OCI-LY1 (cell line): ENCODE measurements around the gene BEND7.

Experiments used
- H2AFZ ChIP-seq: fragments of 200-600 bp; sonication (generic), shearing (Covaris generic); 2 replicates; pipeline ENCODE4 v1.6.0; 2014; ENCODE audit warnings: antibody characterized with exemption, mild to moderate bottlenecking, low read length
- H3F3A ChIP-seq: fragments of 200-600 bp; sonication (generic), shearing (Covaris generic); 2 replicates; pipeline ENCODE4 v1.6.0; 2014; ENCODE audit warnings: mild to moderate bottlenecking, antibody characterized with exemption, low read length, moderate library complexity; ENCODE audit not compliant: insufficient read depth
- H3K27ac ChIP-seq: fragments of 200-600 bp; sonication (generic); 2 replicates; pipeline ENCODE4 v1.5.1; 2014; ENCODE audit warnings: low read length, mixed run types, mild to moderate bottlenecking, low read depth; ENCODE audit not compliant: poor library complexity, severe bottlenecking
- H3K27me3 ChIP-seq: fragments of 200-600 bp; sonication (generic); 2 replicates; pipeline ENCODE4 v1.6.0; 2014; ENCODE audit warnings: antibody characterized with exemption, mild to moderate bottlenecking, low read length, moderate library complexity; ENCODE audit not compliant: insufficient read depth
- H3K36me3 ChIP-seq: fragments of 200-600 bp; sonication (generic); 2 replicates; pipeline ENCODE4 v1.6.1; 2014; ENCODE audit warnings: mild to moderate bottlenecking, antibody characterized with exemption, low read length, moderate library complexity, mixed read lengths; ENCODE audit not compliant: insufficient read depth
- H3K4me1 ChIP-seq: fragments of 200-600 bp; sonication (generic); 2 replicates; pipeline ENCODE4 v1.5.1; 2014; ENCODE audit warnings: mild to moderate bottlenecking, low read length, moderate library complexity; ENCODE audit not compliant: insufficient read depth, severe bottlenecking
- H3K4me2 ChIP-seq: fragments of 200-600 bp; sonication (generic), shearing (Covaris generic); 2 replicates; pipeline ENCODE4 v1.6.1; 2014; ENCODE audit warnings: low read length
- H3K4me3 ChIP-seq: fragments of 200-600 bp; sonication (generic); 2 replicates; pipeline ENCODE4 v1.5.1; 2014; ENCODE audit warnings: low read length, low read depth, mild to moderate bottlenecking, mixed read lengths; ENCODE audit not compliant: poor library complexity, severe bottlenecking
- H3K79me2 ChIP-seq: fragments of 200-600 bp; shearing (Covaris generic); 2 replicates; pipeline ENCODE4 v1.6.1; 2016; ENCODE audit warnings: mixed run types, low read length, mixed read lengths; ENCODE audit not compliant: insufficient read depth
- H3K9ac ChIP-seq: fragments of 200-600 bp; sonication (generic), shearing (Covaris generic); 2 replicates; pipeline ENCODE4 v1.6.1; 2014; ENCODE audit warnings: mild to moderate bottlenecking, low read length, mixed read lengths
- H3K9me2 ChIP-seq: fragments of 200-600 bp; sonication (generic), shearing (Covaris generic); 2 replicates; pipeline ENCODE4 v1.6.1; 2014; ENCODE audit warnings: low read depth, mild to moderate bottlenecking, low read length, mixed read lengths
- H3K9me3 ChIP-seq: fragments of 200-600 bp; shearing (Covaris generic); 2 replicates; pipeline ENCODE4 v1.6.1; 2014; ENCODE audit warnings: low read length, mixed read lengths
- H4K20me1 ChIP-seq: fragments of 200-600 bp; sonication (generic), shearing (Covaris generic); 2 replicates; pipeline ENCODE4 v1.6.0; 2016; ENCODE audit warnings: mild to moderate bottlenecking, low read length; ENCODE audit not compliant: insufficient read depth
- CTCF ChIP-seq: fragments of 200-600 bp; sonication (generic), shearing (Covaris generic); IDR thresholded peaks from 2 replicates; pipeline ENCODE4 v1.5.1; 2017; ENCODE audit warnings: mild to moderate bottlenecking, antibody characterized with exemption, low read length, moderate library complexity, mixed read lengths
- EZH2 ChIP-seq: fragments of 200-600 bp; sonication (generic), shearing (Covaris generic); IDR thresholded peaks from 2 replicates; pipeline ENCODE4 v1.8.0; 2017; ENCODE audit warnings: borderline replicate concordance, mixed run types, mild to moderate bottlenecking, antibody characterized with exemption, low read length, moderate library complexity, mixed read lengths

The BEND7 gene

GRCh38 chr10:13462551-13462950, 66.3 kb downstream of the BEND7 start:
- H3F3A ChIP-seq, result no peaks in the 10 kb centered on the region
- no peaks in the 10 kb centered on the region for H3K79me2 ChIP-seq
- no peak overlapping the region for H3K4me3 ChIP-seq
- no peak overlapping the region for H3K27ac ChIP-seq
- no peaks in the 10 kb centered on the region for H3K9me2 ChIP-seq
- H3K4me1 ChIP-seq, result no peaks in the 10 kb centered on the region
- no peak overlapping the region for H3K9ac ChIP-seq
- H2AFZ ChIP-seq, result no peak overlapping the region
- no peaks in the 10 kb centered on the region for H4K20me1 ChIP-seq
- no peaks in the 10 kb centered on the region for H3K36me3 ChIP-seq
- H3K27me3 ChIP-seq, result no peaks in the 10 kb centered on the region
- no peaks in the 10 kb centered on the region for H3K9me3 ChIP-seq
- H3K4me2 ChIP-seq, result no peak overlapping the region
- TF ChIP-seq EZH2 (no peak), CTCF (no peak)

- Histone ChIP-seq H3K4me2 (no peak overlapping the region), H3K4me1 (no peaks in the 10 kb centered on the region), H3K27ac (no peak overlapping the region), H3K27me3 (no peaks in the 10 kb centered on the region), H3K9me2 (no peaks in the 10 kb centered on the region), H3K9ac (no peak overlapping the region), H4K20me1 (no peaks in the 10 kb centered on the region), H3K9me3 (no peaks in the 10 kb centered on the region), H3K4me3 (no peak overlapping the region), H3K36me3 (no peaks in the 10 kb centered on the region), H3K79me2 (no peaks in the 10 kb centered on the region), H3F3A (no peaks in the 10 kb centered on the region), H2AFZ (no peak overlapping the region)
- TF ChIP-seq EZH2, result no peak
- TF ChIP-seq CTCF, result no peak
These were observed 70.2 kb downstream of the BEND7 start for GRCh38 chr10:13458687-13459012.

GRCh38 chr10:13457958-13458686, 70.7 kb downstream of the BEND7 start:
- Histone ChIP-seq H3K4me3 (no peak overlapping the region), H3K9me2 (no peaks in the 10 kb centered on the region), H4K20me1 (no peaks in the 10 kb centered on the region), H3F3A (no peaks in the 10 kb centered on the region), H3K27me3 (no peaks in the 10 kb centered on the region), H2AFZ (no peak overlapping the region), H3K9ac (no peak overlapping the region), H3K4me1 (no peaks in the 10 kb centered on the region), H3K27ac (no peak overlapping the region), H3K79me2 (no peaks in the 10 kb centered on the region), H3K4me2 (no peak overlapping the region), H3K36me3 (no peaks in the 10 kb centered on the region), H3K9me3 (no peaks in the 10 kb centered on the region)
- TF ChIP-seq EZH2 (no peak), CTCF (no peak)
